ENCODE data around the gene VAC14.

DNA sequence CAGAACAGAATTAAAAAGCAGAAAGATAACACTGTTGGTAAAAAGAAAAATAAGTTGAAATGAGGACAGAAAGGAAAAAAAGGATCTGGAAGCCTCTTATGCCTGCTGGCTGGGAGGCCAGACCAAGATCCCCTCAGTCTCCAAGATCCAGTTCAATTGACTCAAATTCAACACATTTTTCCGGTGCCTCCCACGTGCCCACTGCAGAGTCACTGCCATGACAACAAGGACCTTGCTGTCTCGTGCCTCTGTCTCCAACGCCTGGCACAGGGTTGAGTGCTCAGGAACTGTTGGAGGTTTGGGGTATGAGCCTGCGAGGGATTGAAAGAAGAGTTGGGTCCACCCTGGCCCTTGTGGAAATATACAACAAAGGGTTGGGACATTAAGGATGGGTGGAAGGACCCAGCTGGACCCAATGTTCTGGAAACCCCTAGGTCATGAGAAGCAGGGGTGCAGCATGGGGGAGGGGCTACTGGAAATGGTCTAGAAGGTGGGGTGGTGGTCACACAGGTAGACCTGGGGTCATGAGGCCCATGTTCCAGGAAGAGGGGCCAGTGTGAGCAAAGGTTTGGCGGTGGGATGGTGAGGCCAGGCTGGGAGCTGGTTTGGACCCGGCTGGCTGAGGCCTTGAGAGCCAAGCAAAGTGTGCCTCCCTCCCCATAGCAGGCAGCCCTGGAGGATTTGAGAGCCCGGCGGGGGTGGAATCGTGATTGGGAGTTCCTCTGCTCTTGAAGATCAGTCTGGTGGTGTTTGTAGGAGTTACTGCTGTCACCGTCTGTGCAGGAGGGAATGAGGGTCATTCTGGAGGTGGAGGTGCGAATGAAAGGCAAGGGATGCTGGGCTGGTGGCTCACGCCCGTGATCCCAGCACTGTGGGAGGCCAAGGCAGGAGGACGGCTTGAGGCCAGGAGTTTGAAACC, 153.3 kb downstream of the VAC14 start:
- TF ChIP-seq, protein P1, sequence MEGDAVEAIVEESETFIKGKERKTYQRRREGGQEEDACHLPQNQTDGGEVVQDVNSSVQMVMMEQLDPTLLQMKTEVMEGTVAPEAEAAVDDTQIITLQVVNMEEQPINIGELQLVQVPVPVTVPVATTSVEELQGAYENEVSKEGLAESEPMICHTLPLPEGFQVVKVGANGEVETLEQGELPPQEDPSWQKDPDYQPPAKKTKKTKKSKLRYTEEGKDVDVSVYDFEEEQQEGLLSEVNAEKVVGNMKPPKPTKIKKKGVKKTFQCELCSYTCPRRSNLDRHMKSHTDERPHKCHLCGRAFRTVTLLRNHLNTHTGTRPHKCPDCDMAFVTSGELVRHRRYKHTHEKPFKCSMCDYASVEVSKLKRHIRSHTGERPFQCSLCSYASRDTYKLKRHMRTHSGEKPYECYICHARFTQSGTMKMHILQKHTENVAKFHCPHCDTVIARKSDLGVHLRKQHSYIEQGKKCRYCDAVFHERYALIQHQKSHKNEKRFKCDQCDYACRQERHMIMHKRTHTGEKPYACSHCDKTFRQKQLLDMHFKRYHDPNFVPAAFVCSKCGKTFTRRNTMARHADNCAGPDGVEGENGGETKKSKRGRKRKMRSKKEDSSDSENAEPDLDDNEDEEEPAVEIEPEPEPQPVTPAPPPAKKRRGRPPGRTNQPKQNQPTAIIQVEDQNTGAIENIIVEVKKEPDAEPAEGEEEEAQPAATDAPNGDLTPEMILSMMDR (conservative IDR thresholded peaks at IDR 0.05; ENCODE audit: low read depth, low read length) = no peak
- TF ChIP-seq EZH2 (IDR thresholded peaks at IDR 0.05; ENCODE audit: low read length, unreplicated experiment) (no peak), EZH2phosphoT487 (IDR thresholded peaks at IDR 0.05; ENCODE audit: borderline replicate concordance, low read length) (no peak)
